ENCODE results near the gene KAZN.

Gene KAZN

DNA sequence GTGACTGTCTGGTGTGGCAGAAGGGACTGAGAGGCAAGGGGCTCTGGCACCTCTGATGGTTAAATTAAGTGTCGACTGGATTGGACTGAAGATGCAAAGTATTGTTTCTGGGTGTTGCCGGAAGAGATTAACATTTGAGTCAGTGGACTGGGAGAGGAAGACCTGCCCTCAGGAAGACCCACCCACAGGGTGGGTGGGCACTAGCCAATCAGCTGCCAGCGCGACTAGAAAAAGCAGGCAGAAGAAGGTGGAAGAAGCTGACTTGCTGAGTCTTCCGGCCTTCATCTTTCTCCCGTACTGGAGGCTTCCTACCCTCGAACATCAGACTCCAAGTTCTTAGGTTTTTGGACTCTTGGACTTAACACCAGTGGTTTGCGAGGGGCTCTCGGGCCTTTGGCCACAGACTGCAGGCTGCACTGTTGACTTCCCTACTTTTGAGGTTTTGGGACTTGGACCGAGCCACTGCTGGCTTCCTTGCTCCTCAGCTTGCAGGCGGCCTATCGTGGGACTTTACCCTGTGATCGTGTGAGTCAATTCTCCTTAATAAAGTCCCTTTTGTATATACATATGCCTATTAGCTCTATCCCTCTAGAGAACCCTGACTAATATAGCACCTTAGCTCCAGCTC lies 79.6 kb downstream of the KAZN start:
- Histone ChIP-seq H3K36me3 (ENCODE audit: control insufficient read depth, insufficient read depth, low read length, severe bottlenecking) (no peaks in the 10 kb centered on the region), H3K4me1 (ENCODE audit: control insufficient read depth, insufficient read depth, low read length) (peaks cover 7% of the 10 kb centered on the region), H3K4me3 (ENCODE audit: low read length) (no peak overlapping the region), H3K27me3 (replicated peaks; ENCODE audit: control insufficient read depth, insufficient read depth, low read length) (peaks cover 43% of the 10 kb centered on the region), H3K9ac (ENCODE audit: low read length) (no peak overlapping the region), H3K9me3 (ENCODE audit: control insufficient read depth, low read length) (peaks cover 16% of the 10 kb centered on the region)
- no peak for DNase-seq (ENCODE audit: low read depth)

- Histone ChIP-seq H3K9ac (ENCODE audit: low read length) (no peak overlapping the region), H3K9me3 (ENCODE audit: control insufficient read depth, low read length) (peaks cover 14% of the 10 kb centered on the region), H3K4me3 (ENCODE audit: low read length) (no peak overlapping the region), H3K36me3 (ENCODE audit: control insufficient read depth, insufficient read depth, low read length, severe bottlenecking) (no peaks in the 10 kb centered on the region), H3K27me3 (replicated peaks; ENCODE audit: control insufficient read depth, insufficient read depth, low read length) (peaks cover 40% of the 10 kb centered on the region), H3K4me1 (ENCODE audit: control insufficient read depth, insufficient read depth, low read length) (peaks cover 7% of the 10 kb centered on the region)
- no peak for DNase-seq (ENCODE audit: low read depth)
Measured at GRCh38 chr1:14679027-14679688, 80.7 kb downstream of the KAZN start.

- H3K4me1 ChIP-seq (ENCODE audit: control insufficient read depth, insufficient read depth, low read length) = peaks cover 7% of the 10 kb centered on the region
- H3K4me3 ChIP-seq (ENCODE audit: low read length) = no peak overlapping the region
- peaks cover 23% of the 10 kb centered on the region for H3K27me3 ChIP-seq (replicated peaks; ENCODE audit: control insufficient read depth, insufficient read depth, low read length)
- no peak for DNase-seq (ENCODE audit: low read depth)
- H3K36me3 ChIP-seq (ENCODE audit: control insufficient read depth, insufficient read depth, low read length, severe bottlenecking) = no peaks in the 10 kb centered on the region
- no peak overlapping the region for H3K9ac ChIP-seq (ENCODE audit: low read length)
- H3K9me3 ChIP-seq (ENCODE audit: control insufficient read depth, low read length) = peaks cover 22% of the 10 kb centered on the region
Measured at GRCh38 chr1:14681182-14681581, 82.7 kb downstream of the KAZN start.

DNA sequence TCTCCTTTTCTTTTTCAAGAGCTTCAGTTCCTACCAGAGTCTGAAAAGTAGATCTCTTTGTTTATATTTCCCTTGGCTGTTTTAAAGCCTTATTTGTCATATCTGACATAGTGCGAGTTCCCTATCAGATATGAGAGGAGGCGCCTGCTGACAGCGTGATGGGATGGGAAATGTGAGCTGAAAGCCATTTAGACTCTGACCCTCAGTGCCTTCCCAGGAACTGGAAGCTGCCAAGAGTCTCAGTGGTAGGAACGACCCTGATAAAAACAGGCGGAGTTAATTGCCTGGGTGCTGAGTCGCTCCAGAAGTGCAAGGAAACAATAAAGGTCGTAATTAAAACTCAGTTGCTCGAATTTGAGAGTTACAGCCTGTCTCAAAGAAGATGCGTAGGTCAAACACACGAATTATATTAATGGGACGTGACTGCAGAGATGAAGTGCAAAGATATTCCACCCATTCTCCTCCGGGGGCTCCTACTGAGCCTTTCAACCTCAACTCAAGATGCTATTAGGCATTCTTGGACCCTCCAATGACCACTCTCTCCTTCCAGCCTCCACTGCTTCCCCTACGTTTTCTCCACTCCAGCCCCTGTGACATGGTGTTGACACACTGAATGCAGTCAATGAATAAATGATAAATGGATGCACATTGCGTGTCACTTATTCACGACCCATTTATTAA lies 84.6 kb downstream of the KAZN start:
- Histone ChIP-seq H3K4me1 (ENCODE audit: control insufficient read depth, insufficient read depth, low read length) (no peaks in the 10 kb centered on the region), H3K4me3 (ENCODE audit: low read length) (no peak overlapping the region), H3K9ac (ENCODE audit: low read length) (no peak overlapping the region), H3K36me3 (ENCODE audit: control insufficient read depth, insufficient read depth, low read length, severe bottlenecking) (no peaks in the 10 kb centered on the region), H3K9me3 (ENCODE audit: control insufficient read depth, low read length) (peaks cover 17% of the 10 kb centered on the region), H3K27me3 (replicated peaks; ENCODE audit: control insufficient read depth, insufficient read depth, low read length) (peaks cover 21% of the 10 kb centered on the region)
- no peak for DNase-seq (ENCODE audit: low read depth)

GRCh38 chr1:14685078-14685477 lies 86.6 kb downstream of the KAZN start:
- no peaks in the 10 kb centered on the region for H3K36me3 ChIP-seq (ENCODE audit: control insufficient read depth, insufficient read depth, low read length, severe bottlenecking)
- no peaks in the 10 kb centered on the region for H3K4me1 ChIP-seq (ENCODE audit: control insufficient read depth, insufficient read depth, low read length)
- no peak overlapping the region for H3K4me3 ChIP-seq (ENCODE audit: low read length)
- peaks cover 15% of the 10 kb centered on the region for H3K27me3 ChIP-seq (replicated peaks; ENCODE audit: control insufficient read depth, insufficient read depth, low read length)
- peaks cover 17% of the 10 kb centered on the region for H3K9me3 ChIP-seq (ENCODE audit: control insufficient read depth, low read length)
- no peak for DNase-seq (ENCODE audit: low read depth)
- H3K9ac ChIP-seq (ENCODE audit: low read length) = no peak overlapping the region

DNA sequence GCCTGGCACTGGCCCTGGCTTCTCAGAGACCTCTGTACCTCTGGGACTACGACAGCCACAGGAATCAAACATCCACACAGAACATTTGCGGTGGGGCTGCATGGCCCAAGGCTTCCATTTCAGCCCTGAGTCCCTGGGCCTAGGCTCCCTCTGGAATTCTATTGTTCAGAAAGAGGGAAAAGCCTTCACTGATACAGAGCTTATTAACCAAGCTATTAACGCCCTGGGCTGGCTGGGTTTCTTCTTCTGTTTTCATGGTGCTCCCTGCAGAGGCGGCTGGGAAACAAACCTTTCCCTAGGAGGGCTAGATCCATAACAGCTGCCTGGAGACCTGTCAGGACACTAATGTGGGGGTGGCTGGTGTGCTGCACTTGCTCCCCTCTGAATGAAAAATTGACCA lies 88.2 kb downstream of the KAZN start:
- Histone ChIP-seq H3K9ac (ENCODE audit: low read length) (no peak overlapping the region), H3K36me3 (ENCODE audit: control insufficient read depth, insufficient read depth, low read length, severe bottlenecking) (no peaks in the 10 kb centered on the region)

DNA sequence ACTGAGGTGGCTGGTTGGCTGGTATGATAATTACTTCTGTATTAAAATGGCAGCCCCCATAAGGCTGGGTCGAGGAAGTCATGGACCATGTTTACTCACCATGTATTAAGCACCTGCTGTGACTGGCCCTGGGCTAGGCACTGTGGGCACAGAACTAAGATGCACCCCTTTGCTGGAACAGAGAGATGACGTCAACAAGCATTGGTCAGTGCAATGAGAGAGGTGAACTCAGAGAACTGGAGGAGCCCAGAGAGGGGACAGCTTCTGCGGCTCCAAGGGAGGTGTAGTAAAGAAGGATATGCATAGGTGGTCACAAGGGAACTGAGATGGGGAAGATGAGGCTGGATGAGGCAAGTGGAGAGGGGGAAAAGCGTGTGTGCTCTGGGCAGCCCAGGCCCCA lies 88.7 kb downstream of the KAZN start:
- Histone ChIP-seq H3K4me3 (ENCODE audit: low read length) (no peak overlapping the region), H3K36me3 (ENCODE audit: control insufficient read depth, insufficient read depth, low read length, severe bottlenecking) (no peaks in the 10 kb centered on the region), H3K9me3 (ENCODE audit: control insufficient read depth, low read length) (peaks cover 11% of the 10 kb centered on the region), H3K9ac (ENCODE audit: low read length) (no peak overlapping the region), H3K4me1 (ENCODE audit: control insufficient read depth, insufficient read depth, low read length) (no peaks in the 10 kb centered on the region), H3K27me3 (replicated peaks; ENCODE audit: control insufficient read depth, insufficient read depth, low read length) (peaks cover 15% of the 10 kb centered on the region)
- DNase-seq (ENCODE audit: low read depth) = no peak

More for the DNA sequence above, 88.2 kb downstream of the KAZN start:
- DNase-seq (ENCODE audit: low read depth) = no peak
- H3K27me3 ChIP-seq (replicated peaks; ENCODE audit: control insufficient read depth, insufficient read depth, low read length) = peaks cover 15% of the 10 kb centered on the region
- peaks cover 11% of the 10 kb centered on the region for H3K9me3 ChIP-seq (ENCODE audit: control insufficient read depth, low read length)
- no peaks in the 10 kb centered on the region for H3K4me1 ChIP-seq (ENCODE audit: control insufficient read depth, insufficient read depth, low read length)
- no peak overlapping the region for H3K4me3 ChIP-seq (ENCODE audit: low read length)

DNA sequence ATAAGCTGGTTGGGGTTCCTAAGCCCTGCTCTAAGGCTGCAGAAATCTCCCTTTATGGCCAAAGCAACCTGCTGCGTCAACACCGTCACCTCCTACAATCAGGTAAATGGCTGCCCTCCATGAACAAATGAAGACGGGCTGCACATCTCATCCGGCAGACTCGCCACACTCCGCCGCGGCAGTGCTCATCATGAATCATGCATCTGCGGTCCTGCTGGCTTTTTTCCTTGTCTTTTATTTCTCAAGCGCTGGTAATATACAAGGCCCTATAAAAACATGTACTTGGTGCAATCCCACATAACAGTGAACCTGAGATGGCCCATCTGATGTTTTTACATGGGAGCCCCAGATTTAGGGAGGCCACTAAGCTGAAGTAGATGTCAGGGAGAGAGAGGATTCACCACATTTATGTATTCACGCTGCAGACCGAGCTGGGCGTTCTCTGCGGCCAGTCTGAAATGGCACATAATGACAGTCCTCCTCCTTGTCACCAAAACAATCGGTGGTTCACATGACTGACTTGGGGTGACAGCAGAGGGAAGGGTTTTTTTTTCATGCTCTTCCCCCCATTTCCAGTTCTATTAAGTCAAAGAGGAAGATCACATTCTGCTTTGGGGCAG lies 91.6 kb downstream of the KAZN start:
- Histone ChIP-seq H3K36me3 (ENCODE audit: control insufficient read depth, insufficient read depth, low read length, severe bottlenecking) (no peaks in the 10 kb centered on the region), H3K27me3 (replicated peaks; ENCODE audit: control insufficient read depth, insufficient read depth, low read length) (peaks cover 21% of the 10 kb centered on the region), H3K4me1 (ENCODE audit: control insufficient read depth, insufficient read depth, low read length) (no peaks in the 10 kb centered on the region), H3K9ac (ENCODE audit: low read length) (no peak overlapping the region), H3K9me3 (ENCODE audit: control insufficient read depth, low read length) (peaks cover 1% of the 10 kb centered on the region), H3K4me3 (ENCODE audit: low read length) (no peak overlapping the region)
- DNase-seq (ENCODE audit: low read depth) = no peak

- Histone ChIP-seq H3K9me3 (ENCODE audit: control insufficient read depth, low read length) (no peaks in the 10 kb centered on the region), H3K9ac (ENCODE audit: low read length) (no peak overlapping the region), H3K36me3 (ENCODE audit: control insufficient read depth, insufficient read depth, low read length, severe bottlenecking) (no peaks in the 10 kb centered on the region), H3K4me3 (ENCODE audit: low read length) (no peak overlapping the region), H3K4me1 (ENCODE audit: control insufficient read depth, insufficient read depth, low read length) (no peaks in the 10 kb centered on the region), H3K27me3 (replicated peaks; ENCODE audit: control insufficient read depth, insufficient read depth, low read length) (peaks cover 18% of the 10 kb centered on the region)
- no peak for DNase-seq (ENCODE audit: low read depth)
Measured at GRCh38 chr1:14693949-14694348, 95.5 kb downstream of the KAZN start.

DNA sequence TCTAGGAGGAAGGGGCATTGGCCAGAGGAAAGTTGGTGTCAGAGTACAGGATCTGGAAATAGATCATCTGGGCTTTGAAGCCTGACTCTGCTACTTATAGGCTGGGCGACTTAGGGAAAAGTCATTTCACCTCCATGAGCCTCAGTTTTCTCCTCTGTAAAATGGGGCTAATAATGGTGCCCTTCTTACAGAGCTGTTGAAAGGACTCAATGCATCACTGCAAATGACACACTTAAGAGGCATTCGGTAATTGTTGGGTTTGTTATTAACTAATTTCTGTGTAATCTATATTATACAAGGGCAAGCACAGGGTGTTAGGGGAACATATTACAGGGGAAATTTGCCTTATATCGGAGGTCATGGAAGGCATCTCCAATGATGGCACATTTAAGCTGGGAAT lies 96.1 kb downstream of the KAZN start:
- no peaks in the 10 kb centered on the region for H3K9me3 ChIP-seq (ENCODE audit: control insufficient read depth, low read length)
- peaks cover 18% of the 10 kb centered on the region for H3K27me3 ChIP-seq (replicated peaks; ENCODE audit: control insufficient read depth, insufficient read depth, low read length)
- H3K4me1 ChIP-seq (ENCODE audit: control insufficient read depth, insufficient read depth, low read length) = no peaks in the 10 kb centered on the region
- H3K36me3 ChIP-seq (ENCODE audit: control insufficient read depth, insufficient read depth, low read length, severe bottlenecking) = no peaks in the 10 kb centered on the region
- H3K4me3 ChIP-seq (ENCODE audit: low read length) = no peak overlapping the region
- H3K9ac ChIP-seq (ENCODE audit: low read length) = no peak overlapping the region
- DNase-seq (ENCODE audit: low read depth) = no peak

DNA sequence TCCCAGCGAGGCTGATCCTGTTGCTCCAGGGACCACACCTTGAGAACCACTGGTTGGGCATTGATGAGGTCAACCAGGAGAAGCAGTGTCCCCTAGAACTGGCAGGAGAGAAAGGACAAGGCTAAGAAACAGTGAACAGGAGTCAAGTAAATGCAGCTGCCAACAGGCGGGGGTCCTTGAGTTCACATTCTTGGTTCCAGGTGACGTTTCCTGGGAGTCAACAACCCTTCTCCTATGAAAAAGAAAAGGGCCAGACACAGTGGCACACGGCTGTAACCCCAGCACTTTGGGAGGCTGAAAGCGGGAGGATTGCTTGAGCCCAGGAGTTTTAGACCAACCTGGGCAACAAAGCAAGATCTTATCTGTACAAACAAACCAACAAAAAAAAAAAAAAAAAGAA lies 98.3 kb downstream of the KAZN start:
- no peak for DNase-seq (ENCODE audit: low read depth)
- peaks cover 10% of the 10 kb centered on the region for H3K4me1 ChIP-seq (ENCODE audit: control insufficient read depth, insufficient read depth, low read length)
- H3K4me3 ChIP-seq (ENCODE audit: low read length) = no peak overlapping the region
- H3K9me3 ChIP-seq (ENCODE audit: control insufficient read depth, low read length) = no peaks in the 10 kb centered on the region
- H3K27me3 ChIP-seq (replicated peaks; ENCODE audit: control insufficient read depth, insufficient read depth, low read length) = peaks cover 18% of the 10 kb centered on the region
- H3K36me3 ChIP-seq (ENCODE audit: control insufficient read depth, insufficient read depth, low read length, severe bottlenecking) = no peaks in the 10 kb centered on the region
- H3K9ac ChIP-seq (ENCODE audit: low read length) = no peak overlapping the region

All from adipocyte (in vitro differentiated cells).